ENCODE data around the gene SLC10A7. TPM values are rescaled to one million over a fixed set of nuclear protein-coding genes. Genes with fewer than 3 reads are reported as not detected.

Gene SLC10A7
- total and polyA plus RNA-seq, 2 donors (not counting 1 experiment from before 2014, with no cell fraction given): 7.4 to 12.6 TPM

DNA sequence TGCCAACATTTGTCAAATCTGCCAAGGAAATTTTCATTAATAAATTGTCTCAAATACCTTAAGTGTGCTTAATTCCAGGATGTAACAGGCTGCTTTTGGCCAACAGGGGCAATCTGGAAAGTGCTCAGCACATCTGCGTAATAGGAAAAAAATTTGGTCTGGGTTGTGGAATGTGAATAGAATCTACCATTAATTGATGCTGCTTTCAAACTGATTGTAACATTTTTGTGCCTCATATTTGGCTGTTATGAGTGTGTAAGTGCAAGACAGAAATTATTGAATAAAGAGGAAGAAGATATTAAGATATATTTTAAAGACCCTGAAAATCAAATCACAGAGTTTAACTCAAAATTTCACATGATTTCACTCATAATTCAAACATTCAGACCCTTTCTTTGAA is 266.3 kb downstream of the SLC10A7 start:
- H4K20me1 ChIP-seq (ENCODE audit: control insufficient read depth, extremely low read depth, insufficient read depth, low read length): no peaks in the 10 kb centered on the region
- no peaks in the 10 kb centered on the region for H3K79me2 ChIP-seq (ENCODE audit: control insufficient read depth, insufficient read depth, low read length)
- H2AFZ ChIP-seq (ENCODE audit: low read length): no peak overlapping the region
- no peaks in the 10 kb centered on the region for H3K36me3 ChIP-seq (ENCODE audit: control insufficient read depth, insufficient read depth, low read length)
- no peaks in the 10 kb centered on the region for H3K27me3 ChIP-seq (ENCODE audit: control insufficient read depth, insufficient read depth, low read length)
- peak; percentile 21 to 84 for DNase-seq (ENCODE audit: low read depth in 2 of 2)
- no peak overlapping the region for H3K27ac ChIP-seq (ENCODE audit: insufficient read depth, low read length)
- H3K4me1 ChIP-seq (ENCODE audit: control insufficient read depth, extremely low read depth, insufficient read depth, low read length): peaks cover 7% of the 10 kb centered on the region
- TF ChIP-seq, protein P1, sequence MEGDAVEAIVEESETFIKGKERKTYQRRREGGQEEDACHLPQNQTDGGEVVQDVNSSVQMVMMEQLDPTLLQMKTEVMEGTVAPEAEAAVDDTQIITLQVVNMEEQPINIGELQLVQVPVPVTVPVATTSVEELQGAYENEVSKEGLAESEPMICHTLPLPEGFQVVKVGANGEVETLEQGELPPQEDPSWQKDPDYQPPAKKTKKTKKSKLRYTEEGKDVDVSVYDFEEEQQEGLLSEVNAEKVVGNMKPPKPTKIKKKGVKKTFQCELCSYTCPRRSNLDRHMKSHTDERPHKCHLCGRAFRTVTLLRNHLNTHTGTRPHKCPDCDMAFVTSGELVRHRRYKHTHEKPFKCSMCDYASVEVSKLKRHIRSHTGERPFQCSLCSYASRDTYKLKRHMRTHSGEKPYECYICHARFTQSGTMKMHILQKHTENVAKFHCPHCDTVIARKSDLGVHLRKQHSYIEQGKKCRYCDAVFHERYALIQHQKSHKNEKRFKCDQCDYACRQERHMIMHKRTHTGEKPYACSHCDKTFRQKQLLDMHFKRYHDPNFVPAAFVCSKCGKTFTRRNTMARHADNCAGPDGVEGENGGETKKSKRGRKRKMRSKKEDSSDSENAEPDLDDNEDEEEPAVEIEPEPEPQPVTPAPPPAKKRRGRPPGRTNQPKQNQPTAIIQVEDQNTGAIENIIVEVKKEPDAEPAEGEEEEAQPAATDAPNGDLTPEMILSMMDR (conservative IDR thresholded peaks at IDR 0.05 in 1 of 2, IDR thresholded peaks at IDR 0.05 in 1 of 2; ENCODE audit: low read depth in 1 of 2, low read length in 2 of 2): peak in 1 of 2 donors; percentile 6
- no peak for TF ChIP-seq EZH2 (IDR thresholded peaks at IDR 0.05; ENCODE audit: low read length, missing control alignments)
- H3K4me2 ChIP-seq (ENCODE audit: extremely low read depth, insufficient read depth, low read length): no peak overlapping the region
- H3K9ac ChIP-seq (ENCODE audit: insufficient read depth, low read length): no peak overlapping the region
- H3K4me3 ChIP-seq (replicated peaks in 1 of 4; ENCODE audit: control extremely low read depth in 1 of 4, insufficient read depth in 1 of 4, low read depth in 3 of 4, low read length in 4 of 4): no peak overlapping the region
- no peaks in the 10 kb centered on the region for H3K9me3 ChIP-seq (ENCODE audit: control insufficient read depth, insufficient read depth, low read depth, low read length)

DNA sequence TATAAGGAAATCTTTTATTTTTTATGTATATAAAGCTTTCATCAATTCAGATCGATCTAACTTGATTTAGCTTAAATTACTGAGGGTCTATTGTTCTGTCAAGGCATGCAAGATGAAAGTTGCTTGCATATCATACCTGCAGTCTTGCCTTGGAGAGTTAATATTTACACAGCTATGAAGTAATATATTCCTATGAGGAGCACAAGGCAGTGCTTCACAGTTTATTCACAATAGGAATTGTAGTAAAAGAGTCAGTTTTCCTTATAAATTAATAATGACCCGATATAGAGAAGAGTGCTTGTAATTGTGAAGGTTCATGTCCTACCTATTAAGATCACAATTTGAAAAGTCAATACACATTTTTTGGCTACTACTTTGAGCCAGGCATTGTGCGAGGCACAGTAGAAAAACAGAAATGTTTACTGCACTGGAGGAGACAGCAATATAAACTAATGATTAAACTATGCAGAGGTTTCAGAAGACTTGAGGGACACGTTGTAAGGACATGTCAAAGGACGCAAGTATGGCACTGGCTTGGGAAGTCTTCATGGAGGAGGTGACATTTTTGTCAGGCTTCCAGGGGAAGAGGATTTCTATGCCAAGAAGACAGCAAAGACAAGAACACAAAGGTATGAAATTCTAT is 268.6 kb downstream of the SLC10A7 start:
- H3K9me3 ChIP-seq (ENCODE audit: control insufficient read depth, insufficient read depth, low read depth, low read length): no peaks in the 10 kb centered on the region
- H3K4me2 ChIP-seq (ENCODE audit: extremely low read depth, insufficient read depth, low read length): no peak overlapping the region
- no peak overlapping the region for H3K27ac ChIP-seq (ENCODE audit: insufficient read depth, low read length)
- no peaks in the 10 kb centered on the region for H3K36me3 ChIP-seq (ENCODE audit: control insufficient read depth, insufficient read depth, low read length)
- peaks cover 7% of the 10 kb centered on the region for H3K4me1 ChIP-seq (ENCODE audit: control insufficient read depth, extremely low read depth, insufficient read depth, low read length)
- no peak overlapping the region for H3K4me3 ChIP-seq (replicated peaks in 1 of 4; ENCODE audit: control extremely low read depth in 1 of 4, insufficient read depth in 1 of 4, low read depth in 3 of 4, low read length in 4 of 4)
- no peaks in the 10 kb centered on the region for H3K79me2 ChIP-seq (ENCODE audit: control insufficient read depth, insufficient read depth, low read length)
- H3K27me3 ChIP-seq (ENCODE audit: control insufficient read depth, insufficient read depth, low read length): no peaks in the 10 kb centered on the region
- no peaks in the 10 kb centered on the region for H4K20me1 ChIP-seq (ENCODE audit: control insufficient read depth, extremely low read depth, insufficient read depth, low read length)
- H3K9ac ChIP-seq (ENCODE audit: insufficient read depth, low read length): no peak overlapping the region
- H2AFZ ChIP-seq (ENCODE audit: low read length): no peak overlapping the region
- TF ChIP-seq, protein P1 (conservative IDR thresholded peaks at IDR 0.05 in 1 of 2, IDR thresholded peaks at IDR 0.05 in 1 of 2; ENCODE audit: low read depth in 1 of 2, low read length in 2 of 2): no peak
- no peak for TF ChIP-seq EZH2 (IDR thresholded peaks at IDR 0.05; ENCODE audit: low read length, missing control alignments)
- DNase-seq (ENCODE audit: low read depth in 2 of 2): no peak

DNA sequence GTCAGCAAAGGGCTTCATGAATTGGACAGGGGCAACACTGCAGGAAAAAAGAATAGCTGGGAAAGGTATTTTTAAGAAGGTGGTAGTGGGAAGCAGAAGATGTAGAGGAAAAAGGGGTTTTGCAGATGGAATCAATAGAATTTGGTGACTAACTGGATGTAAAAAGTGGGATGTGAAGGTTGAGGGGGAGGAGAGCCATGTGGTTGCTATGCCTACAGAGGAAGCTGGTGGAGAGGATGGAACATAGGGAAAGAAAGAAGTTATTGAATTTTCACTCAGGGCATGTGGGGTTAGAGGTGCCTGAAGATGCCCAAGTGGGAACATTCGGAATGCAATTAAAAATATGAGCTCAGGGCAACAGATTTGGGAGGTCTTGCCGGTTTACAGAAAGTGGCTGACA is 274.4 kb downstream of the SLC10A7 start:
- Histone ChIP-seq H3K27me3 (ENCODE audit: control insufficient read depth, insufficient read depth, low read length) (no peaks in the 10 kb centered on the region), H4K20me1 (ENCODE audit: control insufficient read depth, extremely low read depth, insufficient read depth, low read length) (no peaks in the 10 kb centered on the region), H2AFZ (ENCODE audit: low read length) (no peak overlapping the region), H3K9me3 (ENCODE audit: control insufficient read depth, insufficient read depth, low read depth, low read length) (no peaks in the 10 kb centered on the region), H3K79me2 (ENCODE audit: control insufficient read depth, insufficient read depth, low read length) (no peaks in the 10 kb centered on the region), H3K4me3 (replicated peaks in 1 of 4; ENCODE audit: control extremely low read depth in 1 of 4, insufficient read depth in 1 of 4, low read depth in 3 of 4, low read length in 4 of 4) (no peak overlapping the region), H3K36me3 (ENCODE audit: control insufficient read depth, insufficient read depth, low read length) (no peaks in the 10 kb centered on the region), H3K4me1 (ENCODE audit: control insufficient read depth, extremely low read depth, insufficient read depth, low read length) (peaks cover 1% of the 10 kb centered on the region), H3K27ac (ENCODE audit: insufficient read depth, low read length) (no peak overlapping the region), H3K4me2 (ENCODE audit: extremely low read depth, insufficient read depth, low read length) (no peak overlapping the region), H3K9ac (ENCODE audit: insufficient read depth, low read length) (no peak overlapping the region)
- no peak for DNase-seq (ENCODE audit: low read depth in 2 of 2)
- TF ChIP-seq EZH2 (IDR thresholded peaks at IDR 0.05; ENCODE audit: low read length, missing control alignments): no peak
- TF ChIP-seq, protein P1 (conservative IDR thresholded peaks at IDR 0.05 in 1 of 2, IDR thresholded peaks at IDR 0.05 in 1 of 2; ENCODE audit: low read depth in 1 of 2, low read length in 2 of 2): no peak
